LHCN-M2 (cell line): ENCODE results near the gene RANBP10. TPM values are rescaled to one million over a fixed set of nuclear protein-coding genes. Genes with fewer than 3 reads are reported as not detected.
A peak's percentile ranks its signal among the peaks of the same experiment; 100 is the strongest.

Source experiments
- DNase-seq: peaks from one replicate; pipeline ENCODE4 v3.0.0-alpha.2; 2012; ENCODE audit warnings: low read depth
- total RNA-seq: library from RNA; depleted of rRNA; stranded (reverse); fragments of >200 nt; gene quantifications from 2 replicates; pipeline ENCODE4 v1.2.3, GENCODE V29; 2014

RANBP10 gene
- total RNA-seq, 1 experiment from 2014 or later: 4.5 TPM

- no peak for DNase-seq
Measured at GRCh38 chr16:67828651-67829050, 22.3 kb upstream of the RANBP10 start.

- no peak for DNase-seq
Measured at GRCh38 chr16:67825906-67826305, 19.5 kb upstream of the RANBP10 start.

- DNase-seq: no peak
Measured at GRCh38 chr16:67825119-67825518, 18.8 kb upstream of the RANBP10 start.

- DNase-seq: no peak
Measured at GRCh38 chr16:67822511-67822910, 16.2 kb upstream of the RANBP10 start.

GRCh38 chr16:67820608-67821259 lies 14.4 kb upstream of the RANBP10 start:
- no peak for DNase-seq

- DNase-seq: no peak
Measured at GRCh38 chr16:67814567-67814966, 8.2 kb upstream of the RANBP10 start.

GRCh38 chr16:67811899-67812298 lies 5.5 kb upstream of the RANBP10 start:
- no peak for DNase-seq

- DNase-seq: no peak
Measured at GRCh38 chr16:67807148-67807682, 855 bp upstream of the RANBP10 start.

GRCh38 chr16:67805718-67806427 lies 487 bp downstream of the RANBP10 start:
- peak; percentile 17 for DNase-seq

GRCh38 chr16:67804853-67805542 lies 1.4 kb downstream of the RANBP10 start:
- no peak for DNase-seq

- DNase-seq: no peak
Measured at GRCh38 chr16:67803894-67804293, 2.5 kb downstream of the RANBP10 start.

- no peak for DNase-seq
Measured at GRCh38 chr16:67801883-67802282, 4.5 kb downstream of the RANBP10 start.

GRCh38 chr16:67801241-67801640 lies 5.1 kb downstream of the RANBP10 start:
- no peak for DNase-seq

GRCh38 chr16:67800338-67800926 lies 5.9 kb downstream of the RANBP10 start:
- peak; percentile 32 for DNase-seq

- DNase-seq: peak; percentile 11
Measured at GRCh38 chr16:67796099-67796718, 10.2 kb downstream of the RANBP10 start.

- no peak for DNase-seq
Measured at GRCh38 chr16:67790071-67790470, 16.3 kb downstream of the RANBP10 start.

- no peak for DNase-seq
Measured at GRCh38 chr16:67786491-67786890, 19.9 kb downstream of the RANBP10 start.

- DNase-seq: no peak
Measured at GRCh38 chr16:67783353-67783725, 23.0 kb downstream of the RANBP10 start.

- no peak for DNase-seq
Measured at GRCh38 chr16:67782567-67783352, 23.6 kb downstream of the RANBP10 start.

GRCh38 chr16:67781565-67781921 lies 24.8 kb downstream of the RANBP10 start:
- DNase-seq: no peak
